Measurements from ENCODE around the gene TAB2.

The TAB2 gene

GRCh38 chr6:149331871-149332270 is 14.4 kb downstream of the TAB2 start:
- Histone ChIP-seq H2AK5ac (ENCODE audit: low read length) (no peak overlapping the region), H3K79me1 (ENCODE audit: low read length) (peaks cover 3% of the 10 kb centered on the region), H2AFZ (ENCODE audit: insufficient read depth, low read length, poor library complexity) (no peak overlapping the region), H2BK12ac (ENCODE audit: low read length) (no peak overlapping the region), H2BK120ac (ENCODE audit: insufficient read depth, low read length, poor library complexity) (no peak overlapping the region), H3K4me3 (ENCODE audit: low read depth, low read length) (no peak overlapping the region), H3K4me1 (ENCODE audit: control insufficient read depth in 1 of 2, insufficient read depth in 2 of 2, low read length in 2 of 2) (peaks cover 5 to 12% of the 10 kb centered on the region in 2 experiments), H3K18ac (ENCODE audit: low read length) (no peak overlapping the region), H3K27me3 (ENCODE audit: insufficient read depth, low read length) (no peaks in the 10 kb centered on the region), H3K4ac (ENCODE audit: low read depth, low read length) (peak overlapping the region; percentile 89), H3K23ac (ENCODE audit: low read length) (no peak overlapping the region), H3K9me3 (ENCODE audit: insufficient read depth, low read depth, low read length) (no peaks in the 10 kb centered on the region), H3K9ac (ENCODE audit: low read length) (no peak overlapping the region), H3K36me3 (ENCODE audit: control insufficient read depth in 1 of 2, insufficient read depth in 2 of 2, low read length in 2 of 2) (no peaks in the 10 kb centered on the region), H3K14ac (ENCODE audit: low read length) (no peak overlapping the region), H3K27ac (ENCODE audit: low read depth, low read length) (no peak overlapping the region), H4K91ac (ENCODE audit: low read depth, low read length) (no peak overlapping the region), H2BK5ac (ENCODE audit: low read depth, low read length, poor library complexity) (no peak overlapping the region), H3K4me2 (ENCODE audit: low read length) (no peak overlapping the region), H4K12ac (ENCODE audit: low read depth, low read length) (no peak overlapping the region), H3K79me2 (ENCODE audit: control insufficient read depth, insufficient read depth, low read length, poor library complexity) (peaks cover 10% of the 10 kb centered on the region), H4K8ac (ENCODE audit: low read depth, low read length) (no peak overlapping the region)
- WGBS (ENCODE audit: extremely low coverage, insufficient coverage, insufficient read length), result no CpG with 5 or more reads among the region's 2 CpGs
- no peak for DNase-seq

- no peak overlapping the region for H3K4ac ChIP-seq (ENCODE audit: low read depth, low read length)
- H3K36me3 ChIP-seq (ENCODE audit: control insufficient read depth in 1 of 2, insufficient read depth in 2 of 2, low read length in 2 of 2), result no peaks in the 10 kb centered on the region
- H3K4me3 ChIP-seq (ENCODE audit: low read depth, low read length), result no peak overlapping the region
- no peak overlapping the region for H4K8ac ChIP-seq (ENCODE audit: low read depth, low read length)
- H2BK120ac ChIP-seq (ENCODE audit: insufficient read depth, low read length, poor library complexity), result no peak overlapping the region
- peak overlapping the region; percentile 20 for H3K27ac ChIP-seq (ENCODE audit: low read depth, low read length)
- no peaks in the 10 kb centered on the region for H3K9me3 ChIP-seq (ENCODE audit: insufficient read depth, low read depth, low read length)
- H3K4me1 ChIP-seq (ENCODE audit: control insufficient read depth in 1 of 2, insufficient read depth in 2 of 2, low read length in 2 of 2), result peaks cover 5 to 12% of the 10 kb centered on the region in 2 experiments
- no peak overlapping the region for H2AFZ ChIP-seq (ENCODE audit: insufficient read depth, low read length, poor library complexity)
- no peak overlapping the region for H3K18ac ChIP-seq (ENCODE audit: low read length)
- no peak overlapping the region for H4K12ac ChIP-seq (ENCODE audit: low read depth, low read length)
- H4K91ac ChIP-seq (ENCODE audit: low read depth, low read length), result no peak overlapping the region
- no peak overlapping the region for H2AK5ac ChIP-seq (ENCODE audit: low read length)
- H2BK5ac ChIP-seq (ENCODE audit: low read depth, low read length, poor library complexity), result no peak overlapping the region
- peaks cover 5% of the 10 kb centered on the region for H3K79me1 ChIP-seq (ENCODE audit: low read length)
- H3K14ac ChIP-seq (ENCODE audit: low read length), result no peak overlapping the region
- H3K4me2 ChIP-seq (ENCODE audit: low read length), result no peak overlapping the region
- H3K9ac ChIP-seq (ENCODE audit: low read length), result no peak overlapping the region
- no CpG with 5 or more reads among the region's 5 CpGs for WGBS (ENCODE audit: extremely low coverage, insufficient coverage, insufficient read length)
- H3K27me3 ChIP-seq (ENCODE audit: insufficient read depth, low read length), result no peaks in the 10 kb centered on the region
- H2BK12ac ChIP-seq (ENCODE audit: low read length), result no peak overlapping the region
- DNase-seq, result no peak
- peaks cover 8% of the 10 kb centered on the region for H3K79me2 ChIP-seq (ENCODE audit: control insufficient read depth, insufficient read depth, low read length, poor library complexity)
- no peak overlapping the region for H3K23ac ChIP-seq (ENCODE audit: low read length)
These were observed 15.2 kb downstream of the TAB2 start for GRCh38 chr6:149332602-149333265.

- Histone ChIP-seq H3K79me1 (ENCODE audit: low read length) (peaks cover 5% of the 10 kb centered on the region), H3K18ac (ENCODE audit: low read length) (no peak overlapping the region), H2BK120ac (ENCODE audit: insufficient read depth, low read length, poor library complexity) (no peak overlapping the region), H3K14ac (ENCODE audit: low read length) (no peak overlapping the region), H2BK12ac (ENCODE audit: low read length) (no peak overlapping the region), H3K36me3 (ENCODE audit: control insufficient read depth in 1 of 2, insufficient read depth in 2 of 2, low read length in 2 of 2) (no peaks in the 10 kb centered on the region), H3K9ac (ENCODE audit: low read length) (no peak overlapping the region), H3K4me3 (ENCODE audit: low read depth, low read length) (no peak overlapping the region), H3K4me1 (ENCODE audit: control insufficient read depth in 1 of 2, insufficient read depth in 2 of 2, low read length in 2 of 2) (peaks cover 5 to 10% of the 10 kb centered on the region in 2 experiments), H2AK5ac (ENCODE audit: low read length) (no peak overlapping the region), H3K23ac (ENCODE audit: low read length) (no peak overlapping the region), H3K27ac (ENCODE audit: low read depth, low read length) (peak overlapping the region; percentile 20), H4K91ac (ENCODE audit: low read depth, low read length) (no peak overlapping the region), H2BK5ac (ENCODE audit: low read depth, low read length, poor library complexity) (no peak overlapping the region), H3K9me3 (ENCODE audit: insufficient read depth, low read depth, low read length) (no peaks in the 10 kb centered on the region), H4K12ac (ENCODE audit: low read depth, low read length) (no peak overlapping the region), H3K4me2 (ENCODE audit: low read length) (no peak overlapping the region), H4K8ac (ENCODE audit: low read depth, low read length) (no peak overlapping the region), H2AFZ (ENCODE audit: insufficient read depth, low read length, poor library complexity) (no peak overlapping the region), H3K79me2 (ENCODE audit: control insufficient read depth, insufficient read depth, low read length, poor library complexity) (peaks cover 6% of the 10 kb centered on the region), H3K27me3 (ENCODE audit: insufficient read depth, low read length) (no peaks in the 10 kb centered on the region), H3K4ac (ENCODE audit: low read depth, low read length) (no peak overlapping the region)
- no peak for DNase-seq
- no CpG with 5 or more reads among the region's 4 CpGs for WGBS (ENCODE audit: extremely low coverage, insufficient coverage, insufficient read length)
These were observed 15.7 kb downstream of the TAB2 start for GRCh38 chr6:149333266-149333620.

- no peak overlapping the region for H2AFZ ChIP-seq (ENCODE audit: insufficient read depth, low read length, poor library complexity)
- H3K79me2 ChIP-seq (ENCODE audit: control insufficient read depth, insufficient read depth, low read length, poor library complexity), result peaks cover 8% of the 10 kb centered on the region
- peak overlapping the region; percentile 44 for H3K27ac ChIP-seq (ENCODE audit: low read depth, low read length)
- no peak overlapping the region for H3K18ac ChIP-seq (ENCODE audit: low read length)
- H4K8ac ChIP-seq (ENCODE audit: low read depth, low read length), result no peak overlapping the region
- H2BK5ac ChIP-seq (ENCODE audit: low read depth, low read length, poor library complexity), result peak overlapping the region; percentile 57
- H3K79me1 ChIP-seq (ENCODE audit: low read length), result peaks cover 8% of the 10 kb centered on the region
- no peak overlapping the region for H3K14ac ChIP-seq (ENCODE audit: low read length)
- DNase-seq, result no peak
- H3K4ac ChIP-seq (ENCODE audit: low read depth, low read length), result peak overlapping the region; percentile 52
- no peak overlapping the region for H3K4me3 ChIP-seq (ENCODE audit: low read depth, low read length)
- H2BK12ac ChIP-seq (ENCODE audit: low read length), result no peak overlapping the region
- no CpG with 5 or more reads among the region's 3 CpGs for WGBS (ENCODE audit: extremely low coverage, insufficient coverage, insufficient read length)
- peaks cover 0 to 3% of the 10 kb centered on the region in 2 experiments for H3K36me3 ChIP-seq (ENCODE audit: control insufficient read depth in 1 of 2, insufficient read depth in 2 of 2, low read length in 2 of 2)
- no peaks in the 10 kb centered on the region for H3K27me3 ChIP-seq (ENCODE audit: insufficient read depth, low read length)
- H3K9me3 ChIP-seq (ENCODE audit: insufficient read depth, low read depth, low read length), result peaks cover 1% of the 10 kb centered on the region
- H3K23ac ChIP-seq (ENCODE audit: low read length), result no peak overlapping the region
- H3K9ac ChIP-seq (ENCODE audit: low read length), result no peak overlapping the region
- H4K12ac ChIP-seq (ENCODE audit: low read depth, low read length), result no peak overlapping the region
- H2AK5ac ChIP-seq (ENCODE audit: low read length), result no peak overlapping the region
- H2BK120ac ChIP-seq (ENCODE audit: insufficient read depth, low read length, poor library complexity), result no peak overlapping the region
- peaks cover 5 to 9% of the 10 kb centered on the region in 2 experiments for H3K4me1 ChIP-seq (ENCODE audit: control insufficient read depth in 1 of 2, insufficient read depth in 2 of 2, low read length in 2 of 2)
- no peak overlapping the region for H3K4me2 ChIP-seq (ENCODE audit: low read length)
- H4K91ac ChIP-seq (ENCODE audit: low read depth, low read length), result no peak overlapping the region
These were observed 16.7 kb downstream of the TAB2 start for GRCh38 chr6:149334201-149334600.

Measured in trophoblast cell (in vitro differentiated cells and primary cell).